Kidney (tissue), 14 donors: ENCODE data around the gene CBX2. TPM values are rescaled to one million over a fixed set of nuclear protein-coding genes. Genes with fewer than 3 reads are reported as not detected.

Experiments used
- DNase-seq, 5 donors: peaks; one replicate each; pipeline ENCODE4 v3.0.0-alpha.2; 2013 to 2020
- FAIRE-seq: peaks from 2 replicates; lab custom pipeline; 2012; peaks lifted over from hg19 to GRCh38; lab: Jason Lieb, UNC
- H3K27ac ChIP-seq, 2 donors: one replicate each; pipeline ENCODE4 v1.7.0; 2013; ENCODE audit warnings: low read depth in 2 of 2, low read length in 2 of 2, inconsistent platforms in 1 of 2
- H3K27me3 ChIP-seq: one replicate; pipeline ENCODE4 v1.7.1; 2013; ENCODE audit warnings: low read length, inconsistent platforms; ENCODE audit not compliant: control insufficient read depth, insufficient read depth
- H3K36me3 ChIP-seq, 3 donors: one replicate each; pipeline versions ENCODE4 v1.7.0 to v1.7.1; 2013; ENCODE audit warnings: low read length in 3 of 3, control low read depth in 1 of 3, inconsistent platforms in 1 of 3; ENCODE audit not compliant: insufficient read depth in 3 of 3, control insufficient read depth in 2 of 3
- H3K4me1 ChIP-seq, 3 donors: one replicate each; pipeline versions ENCODE4 v1.7.0 to v1.7.1; 2013; ENCODE audit warnings: low read length in 3 of 3, inconsistent platforms in 1 of 3, low read depth in 1 of 3; ENCODE audit not compliant: control insufficient read depth in 2 of 3, insufficient read depth in 2 of 3
- H3K4me3 ChIP-seq, 3 donors: one replicate each; pipeline versions ENCODE4 v1.7.0 to v1.8.1; 2013; ENCODE audit warnings: low read length in 3 of 3, control low read depth in 1 of 3, inconsistent platforms in 1 of 3
- H3K9ac ChIP-seq, 3 donors: one replicate each; pipeline versions ENCODE4 v1.7.0 to v1.7.1; 2013; ENCODE audit warnings: low read length in 3 of 3, control low read depth in 1 of 3, inconsistent platforms in 1 of 3
- H3K9me3 ChIP-seq, 3 donors: one replicate each; pipeline versions ENCODE4 v1.7.0 to v1.7.1; 2013; ENCODE audit warnings: low read length in 3 of 3, control low read depth in 1 of 3, inconsistent platforms in 1 of 3; ENCODE audit not compliant: control insufficient read depth in 2 of 3, insufficient read depth in 1 of 3
- intact Hi-C: fragments of 100-400 bp; cut with DNase I; formaldehyde crosslinking; loops from one replicate; pipeline ENCODE4 v1.11.1; 2022
- polyA plus RNA-seq: library from polyadenylated mRNA; stranded (reverse); fragments of 350-450 nt; fragmentation: Illumina TruSeq; extraction: RNeasy Lipid Tissue Mini Kit (QIAGEN cat#74804); gene quantifications from one replicate; pipeline ENCODE4 v1.2.3, GENCODE V29; 2014; ENCODE audit warnings: low read depth, low replicate concordance; ENCODE audit not compliant: insufficient read depth
- total RNA-seq: library from RNA; stranded (reverse); fragmentation: NEBNext Ultra II Directional; extraction: Animal tissue kit (Norgen Biotek cat#: 25700); gene quantifications from one replicate; pipeline ENCODE4 v1.2.1, GENCODE V29; 2021
- TF ChIP-seq, protein P1 (sequence below): IDR thresholded peaks from 3 replicates; pipeline ENCODE4 v1.5.1; 2012; ENCODE audit warnings: mild to moderate bottlenecking, moderate library complexity, borderline replicate concordance; ENCODE audit not compliant: insufficient read depth; ENCODE audit errors: extremely low read depth
- donor health status: control.
- donor health status: control.
- donor health status: control.
- donor health status: control.
- donor health status: control.
- donor health status: DM: yes; HTN: yes; CAD: no.
- donor health status: Normal renal cell carcinoma (clear cell type).

CBX2 gene
- total and polyA plus RNA-seq, 2 donors from 2014 or later, result 2.2 to 3.5 TPM

DNA sequence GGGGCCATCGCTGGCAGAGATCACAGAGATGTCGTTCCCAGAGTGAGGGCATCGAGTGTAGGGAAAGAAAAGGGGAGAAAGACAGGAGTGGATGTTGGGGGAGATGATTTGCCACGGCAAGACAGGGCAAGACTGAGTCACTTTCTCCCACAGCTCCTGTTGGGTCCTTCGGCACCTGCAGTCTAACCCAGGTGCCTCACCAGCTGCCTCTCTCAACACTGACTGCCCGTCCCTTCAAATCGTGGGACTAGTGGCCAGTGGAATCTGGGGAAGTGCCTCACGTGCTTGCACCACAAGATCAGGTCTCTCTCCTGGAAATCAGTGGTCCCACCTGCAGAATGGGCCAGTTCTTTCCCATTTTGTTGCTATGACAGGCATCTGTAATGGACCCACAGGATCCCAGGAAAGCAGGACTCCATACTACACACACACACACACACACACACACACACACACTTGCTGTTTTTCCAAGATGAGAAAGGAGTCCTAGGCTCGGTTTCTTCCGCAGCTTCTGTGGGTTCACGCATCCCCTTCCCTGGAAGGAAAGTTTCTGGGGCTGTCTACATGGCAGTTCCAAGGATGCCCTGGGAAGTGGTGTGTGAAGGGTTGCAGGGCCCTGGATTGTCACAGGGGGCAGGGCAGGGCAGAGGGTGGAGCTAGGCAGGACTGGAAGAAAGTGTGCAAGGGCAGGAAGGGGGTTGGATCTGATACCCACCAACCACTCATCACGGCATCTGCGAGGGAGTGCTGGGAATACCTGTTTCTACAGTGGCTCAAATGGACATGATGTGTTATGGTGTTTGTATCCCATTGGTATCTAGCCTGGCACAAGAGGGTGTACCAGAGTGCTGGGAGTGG lies 29.1 kb downstream of the CBX2 start:
- H3K27ac ChIP-seq, result no peak overlapping the region
- no peak overlapping the region for H3K4me3 ChIP-seq
- peak in 1 of 5 donors; percentile 40 for DNase-seq
- H3K9ac ChIP-seq, result no peak overlapping the region
- no peaks in the 10 kb centered on the region for H3K36me3 ChIP-seq
- peaks cover 76% of the 10 kb centered on the region for H3K27me3 ChIP-seq
- intact Hi-C loops, result no loop called here
- H3K4me1 ChIP-seq, result peaks cover 0 to 10% (median 0%) of the 10 kb centered on the region in 3 donors
- no peaks in the 10 kb centered on the region for H3K9me3 ChIP-seq
- no peak for FAIRE-seq
- TF ChIP-seq, protein P1, sequence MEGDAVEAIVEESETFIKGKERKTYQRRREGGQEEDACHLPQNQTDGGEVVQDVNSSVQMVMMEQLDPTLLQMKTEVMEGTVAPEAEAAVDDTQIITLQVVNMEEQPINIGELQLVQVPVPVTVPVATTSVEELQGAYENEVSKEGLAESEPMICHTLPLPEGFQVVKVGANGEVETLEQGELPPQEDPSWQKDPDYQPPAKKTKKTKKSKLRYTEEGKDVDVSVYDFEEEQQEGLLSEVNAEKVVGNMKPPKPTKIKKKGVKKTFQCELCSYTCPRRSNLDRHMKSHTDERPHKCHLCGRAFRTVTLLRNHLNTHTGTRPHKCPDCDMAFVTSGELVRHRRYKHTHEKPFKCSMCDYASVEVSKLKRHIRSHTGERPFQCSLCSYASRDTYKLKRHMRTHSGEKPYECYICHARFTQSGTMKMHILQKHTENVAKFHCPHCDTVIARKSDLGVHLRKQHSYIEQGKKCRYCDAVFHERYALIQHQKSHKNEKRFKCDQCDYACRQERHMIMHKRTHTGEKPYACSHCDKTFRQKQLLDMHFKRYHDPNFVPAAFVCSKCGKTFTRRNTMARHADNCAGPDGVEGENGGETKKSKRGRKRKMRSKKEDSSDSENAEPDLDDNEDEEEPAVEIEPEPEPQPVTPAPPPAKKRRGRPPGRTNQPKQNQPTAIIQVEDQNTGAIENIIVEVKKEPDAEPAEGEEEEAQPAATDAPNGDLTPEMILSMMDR, result no peak

DNA sequence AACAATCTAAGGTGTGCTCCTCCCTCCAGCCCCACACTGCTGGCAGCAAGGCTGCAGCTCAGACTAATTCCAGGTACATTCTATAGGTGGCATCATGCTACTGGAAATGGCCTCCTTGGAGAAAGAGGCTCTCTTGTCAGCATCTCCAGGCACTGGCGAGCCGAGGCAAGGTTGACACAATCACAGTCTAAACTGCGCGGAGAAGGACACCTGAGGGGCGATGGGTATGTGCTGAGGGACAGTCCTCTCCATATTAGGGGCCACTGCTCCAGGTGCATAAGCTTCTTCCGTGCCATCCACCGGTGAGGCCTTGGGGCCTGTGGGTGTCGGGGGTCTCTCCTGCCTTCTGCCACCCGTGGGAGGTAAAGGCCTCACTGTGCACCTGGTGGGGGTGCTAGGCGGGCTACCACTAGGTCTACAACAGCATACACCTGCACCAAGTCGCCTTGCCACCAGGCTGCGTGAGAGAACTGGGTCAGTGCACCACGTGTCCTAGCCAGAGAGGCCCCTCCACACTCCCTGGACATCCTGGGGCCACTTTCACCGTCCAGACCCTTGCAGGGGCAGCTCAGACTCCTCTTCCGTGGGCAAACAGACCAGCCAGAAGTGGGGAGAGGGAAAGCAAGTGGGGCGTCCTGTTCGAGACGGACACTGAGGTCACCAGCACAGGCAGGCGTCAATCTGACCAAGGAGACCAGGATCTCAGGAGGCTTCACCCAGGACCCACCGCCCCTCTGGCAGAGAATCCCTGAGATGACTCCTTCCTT lies 31.0 kb downstream of the CBX2 start:
- H3K9ac ChIP-seq, result no peak overlapping the region
- FAIRE-seq (no peak), DNase-seq (peak in 4 of 5 donors; percentile 64 to 82 (median 76))
- peaks cover 66% of the 10 kb centered on the region for H3K27me3 ChIP-seq
- H3K4me1 ChIP-seq, result peaks cover 0 to 10% (median 0%) of the 10 kb centered on the region in 3 donors
- TF ChIP-seq, protein P1, result peak; percentile 70
- no peaks in the 10 kb centered on the region for H3K36me3 ChIP-seq
- no peaks in the 10 kb centered on the region for H3K9me3 ChIP-seq
- H3K4me3 ChIP-seq, result no peak overlapping the region
- intact Hi-C loops, result no loop called here
- H3K27ac ChIP-seq, result no peak overlapping the region

DNA sequence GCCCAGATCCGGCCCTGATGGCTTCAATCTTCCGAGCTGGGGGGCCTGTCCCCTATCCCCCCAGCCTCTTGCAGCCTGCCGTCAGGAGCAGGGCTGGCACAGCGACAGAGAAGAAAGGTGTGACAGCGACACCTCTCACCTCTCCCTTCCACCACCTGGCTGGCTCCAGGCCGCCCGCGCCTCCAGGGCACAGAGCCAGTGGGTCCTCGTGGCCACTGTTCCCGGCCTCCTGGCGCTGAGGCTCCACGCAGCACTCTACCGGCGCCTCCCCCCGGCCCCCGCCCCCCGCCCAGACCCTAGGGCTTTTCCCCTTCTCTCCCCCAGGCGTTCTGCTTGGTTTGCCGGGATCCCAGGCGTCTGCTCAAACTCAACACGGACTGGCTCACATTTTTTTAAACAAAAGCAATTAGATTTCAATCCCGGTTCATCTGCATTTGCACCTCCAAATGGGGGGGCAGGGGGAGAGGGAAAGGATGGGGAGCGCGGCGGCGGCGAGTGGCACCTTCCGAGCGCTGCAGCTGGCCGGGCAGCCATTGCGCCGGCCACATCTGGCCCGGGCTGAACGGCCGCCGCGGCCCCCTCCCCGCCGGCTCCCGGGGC lies 31.7 kb downstream of the CBX2 start:
- Histone ChIP-seq H3K9ac (no peak overlapping the region), H3K4me3 (no peak overlapping the region), H3K36me3 (no peaks in the 10 kb centered on the region), H3K9me3 (no peaks in the 10 kb centered on the region), H3K27ac (no peak overlapping the region), H3K27me3 (peaks cover 62% of the 10 kb centered on the region), H3K4me1 (peaks cover 0 to 10% (median 0%) of the 10 kb centered on the region in 3 donors)
- DNase-seq (peak in 2 of 5 donors; percentile 26 to 82), FAIRE-seq (no peak)
- intact Hi-C loops, result no loop called here
- TF ChIP-seq, protein P1, result no peak
